ENCODE data around the gene GSX1.
"Not testable (repeated sequence)": the region's sequence is repeated elsewhere in the genome, so short reads cannot be mapped to it uniquely, and the experiment has no call there.

Gene GSX1

GRCh38 chr13:27792393-27793218 is at the start of gene GSX1:
GSX1 (plus strand) TSS chr13:27792483; CDS start chr13:27792691, 208 bp downstream.
- no peak for DNase-seq

DNA sequence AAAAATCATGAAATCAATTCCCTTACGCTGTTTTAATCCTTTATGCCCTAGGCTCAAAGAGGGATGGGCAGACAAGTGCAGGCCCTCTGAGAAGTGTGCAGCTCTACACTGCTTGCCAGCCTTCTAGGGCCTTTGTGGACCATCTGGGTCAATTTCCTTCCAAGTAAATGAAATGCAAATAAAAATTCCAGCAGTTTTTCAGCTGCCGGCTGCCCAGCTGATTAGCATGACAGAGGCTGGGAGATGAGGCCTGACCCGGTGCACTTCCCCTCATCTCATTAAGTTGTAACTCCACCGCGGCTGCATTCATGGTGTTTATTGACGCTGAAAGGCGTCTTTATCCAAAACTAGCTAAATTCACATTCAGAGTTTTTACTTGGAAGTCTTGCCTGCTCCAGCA is 47.5 kb upstream of the GSX1 start:
- DNase-seq = no peak

DNA sequence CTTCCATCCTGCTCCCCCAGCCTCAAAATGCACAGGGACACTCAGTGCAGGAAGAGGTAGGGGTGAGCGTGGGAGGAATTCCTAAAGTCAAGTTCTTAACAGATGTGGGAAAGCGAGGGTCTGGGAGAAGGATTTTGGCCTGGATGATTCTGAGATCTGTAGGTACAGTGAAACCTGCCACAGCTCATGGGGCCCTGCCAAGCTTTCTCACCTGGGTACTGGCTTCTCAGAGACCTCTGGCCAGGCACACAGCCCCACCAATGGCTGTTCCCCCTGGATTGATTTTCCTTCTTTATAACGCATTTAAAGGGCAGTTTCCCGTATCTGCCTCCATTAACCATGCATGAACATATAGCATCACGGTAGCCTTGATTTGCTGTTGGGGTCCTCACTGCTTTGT is 47.0 kb upstream of the GSX1 start:
- DNase-seq = no peak

GRCh38 chr13:27748143-27748542 is 44.1 kb upstream of the GSX1 start:
- DNase-seq = not testable (repeated sequence)

DNA sequence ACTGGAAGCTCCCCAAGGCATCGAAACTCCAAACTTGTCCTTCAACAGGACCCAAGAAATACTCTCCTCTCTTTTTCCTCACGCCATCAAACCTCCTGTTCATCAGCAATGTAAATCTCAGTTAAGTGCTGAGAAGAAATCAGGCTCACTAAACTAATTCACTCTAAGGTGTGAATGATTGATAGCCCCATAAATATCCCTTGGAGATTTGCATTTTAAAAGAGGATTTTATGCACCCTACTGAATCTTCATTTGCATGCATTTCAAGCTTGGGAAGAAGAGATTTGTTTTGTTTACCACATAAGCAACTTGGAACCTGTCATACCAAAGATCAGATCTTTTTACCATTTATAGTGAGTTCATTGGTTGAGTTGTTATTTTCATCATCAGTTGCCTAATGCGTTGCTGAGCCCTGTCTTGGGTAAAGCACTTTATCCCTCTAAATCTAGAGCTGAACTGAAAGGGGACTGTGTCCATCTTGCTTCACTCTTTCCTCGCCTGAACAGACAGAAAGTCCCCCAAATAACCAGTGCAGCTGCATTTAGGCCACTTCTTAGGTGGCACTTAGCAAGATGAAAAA is 40.2 kb upstream of the GSX1 start:
- DNase-seq = no peak

GRCh38 chr13:27765650-27766049 is 26.6 kb upstream of the GSX1 start:
- no peak for DNase-seq

DNA sequence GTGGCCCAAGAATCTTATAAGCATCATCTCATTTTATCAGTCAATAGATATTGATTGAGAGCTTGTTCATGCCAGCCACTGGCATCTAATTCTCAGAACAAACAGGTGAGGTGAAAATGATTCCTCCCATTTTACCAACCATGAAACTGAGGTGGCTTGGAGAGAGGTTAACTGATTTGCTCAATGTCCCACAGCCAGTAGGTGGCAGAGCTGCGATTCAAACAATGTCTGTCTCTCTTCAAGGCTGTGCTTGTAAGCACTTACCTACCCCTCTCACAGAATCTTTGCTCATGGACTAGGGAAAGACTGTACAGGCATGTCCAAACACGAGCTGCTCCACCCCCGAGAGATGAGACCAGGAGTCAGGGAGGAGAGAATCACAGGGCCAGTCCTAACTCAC is 21.5 kb upstream of the GSX1 start:
- no peak for DNase-seq

GRCh38 chr13:27772651-27773425 is 19.4 kb upstream of the GSX1 start:
- no peak for DNase-seq

DNA sequence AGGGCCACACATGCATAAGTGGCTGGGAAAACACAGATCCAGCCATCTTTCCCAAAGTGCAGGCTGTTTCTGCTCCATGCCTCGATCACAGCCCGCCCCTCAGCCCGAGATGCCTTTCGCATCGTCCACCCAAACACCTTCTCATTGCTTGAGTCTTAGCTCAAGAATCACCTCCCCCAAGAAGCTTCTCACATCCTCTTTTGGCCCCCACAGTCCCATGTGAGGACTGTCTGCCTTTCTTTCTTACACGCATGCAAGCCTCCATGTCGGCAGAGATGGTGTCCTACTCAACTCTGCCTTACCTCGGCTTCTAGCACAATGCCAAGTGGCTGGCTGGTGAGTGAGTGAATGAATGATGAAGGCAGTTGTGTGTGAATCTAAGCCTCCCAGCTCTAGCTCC is 18.1 kb upstream of the GSX1 start:
- no peak for DNase-seq

DNA sequence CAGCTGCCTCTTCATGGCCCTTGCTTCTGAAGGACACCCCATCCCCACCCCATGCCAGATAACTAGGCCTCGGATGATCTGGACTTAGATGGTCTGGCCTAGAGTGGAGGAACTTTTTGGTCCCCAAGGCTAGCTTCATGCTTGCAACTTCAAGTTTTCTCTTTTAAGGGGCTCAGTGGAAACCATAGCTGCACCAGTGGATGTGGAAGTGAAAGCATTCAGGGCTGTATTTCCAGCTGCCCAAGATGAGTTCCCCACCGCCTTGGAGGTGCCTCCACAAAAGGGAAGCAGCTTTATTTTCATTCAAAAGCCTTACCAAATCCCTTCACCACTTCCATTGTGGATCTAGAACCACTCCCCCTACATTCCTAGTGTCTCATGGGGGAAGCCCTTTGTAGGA is 17.6 kb upstream of the GSX1 start:
- DNase-seq = no peak

- DNase-seq = no peak
Measured at GRCh38 chr13:27775943-27776342, 16.3 kb upstream of the GSX1 start.

DNA sequence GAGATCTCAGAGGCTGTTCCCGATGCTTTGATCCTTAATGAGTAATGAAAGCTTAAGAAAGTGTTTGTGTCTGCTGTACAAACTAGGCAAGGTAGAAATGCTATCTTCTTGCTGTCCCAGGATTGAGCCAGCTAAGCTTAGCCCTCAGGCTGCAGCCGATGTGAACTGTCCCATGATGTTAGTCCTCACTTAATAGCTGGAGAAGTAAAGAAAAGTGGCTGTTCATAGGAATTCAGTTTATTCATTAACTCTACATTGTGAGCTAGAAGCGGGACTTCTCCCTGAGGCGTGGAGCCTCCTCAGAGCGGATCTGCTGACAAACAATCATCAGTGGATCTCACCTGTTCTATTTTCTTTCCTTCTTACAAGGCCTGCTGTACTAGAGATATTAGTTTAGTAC is 10.1 kb upstream of the GSX1 start:
- DNase-seq = no peak

GRCh38 chr13:27783111-27783510 is 9.2 kb upstream of the GSX1 start:
- DNase-seq = no peak

DNA sequence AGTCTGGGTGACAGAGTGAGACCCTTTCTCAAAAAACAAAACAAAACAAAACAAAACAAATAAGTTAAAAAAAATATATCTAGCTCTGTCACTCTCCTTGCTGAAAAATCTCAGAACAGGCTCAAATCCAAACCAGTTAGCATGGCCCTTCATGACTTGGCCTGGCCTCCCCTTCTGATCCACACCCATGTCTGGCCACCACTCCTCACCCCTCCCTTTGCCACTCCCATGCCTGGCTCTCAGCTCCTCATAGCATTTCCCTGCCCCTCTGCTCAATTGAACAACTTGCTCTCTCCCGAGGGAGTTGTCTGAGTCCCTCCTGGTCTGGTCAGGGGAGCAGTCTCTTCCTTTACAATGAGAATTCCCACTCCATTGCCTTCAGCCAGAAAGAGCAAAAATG is 4.0 kb upstream of the GSX1 start:
- DNase-seq = no peak

DNA sequence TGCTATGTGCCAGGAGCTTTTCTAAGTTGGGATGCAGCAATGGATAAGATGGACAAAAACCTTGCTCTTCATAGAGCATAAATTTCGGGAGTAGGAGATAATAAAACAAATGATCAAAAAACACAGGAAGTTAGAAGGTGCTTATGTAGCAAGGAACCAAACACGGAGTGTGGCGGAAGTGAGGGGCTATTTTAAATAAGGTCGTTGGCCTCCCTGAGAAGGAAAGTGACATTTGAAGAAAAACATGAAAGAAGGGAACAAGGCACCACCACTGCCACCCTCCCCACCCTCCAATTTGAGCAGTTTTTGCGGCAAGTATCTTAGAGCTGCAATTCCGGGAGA is 3.2 kb upstream of the GSX1 start:
- no peak for DNase-seq

DNA sequence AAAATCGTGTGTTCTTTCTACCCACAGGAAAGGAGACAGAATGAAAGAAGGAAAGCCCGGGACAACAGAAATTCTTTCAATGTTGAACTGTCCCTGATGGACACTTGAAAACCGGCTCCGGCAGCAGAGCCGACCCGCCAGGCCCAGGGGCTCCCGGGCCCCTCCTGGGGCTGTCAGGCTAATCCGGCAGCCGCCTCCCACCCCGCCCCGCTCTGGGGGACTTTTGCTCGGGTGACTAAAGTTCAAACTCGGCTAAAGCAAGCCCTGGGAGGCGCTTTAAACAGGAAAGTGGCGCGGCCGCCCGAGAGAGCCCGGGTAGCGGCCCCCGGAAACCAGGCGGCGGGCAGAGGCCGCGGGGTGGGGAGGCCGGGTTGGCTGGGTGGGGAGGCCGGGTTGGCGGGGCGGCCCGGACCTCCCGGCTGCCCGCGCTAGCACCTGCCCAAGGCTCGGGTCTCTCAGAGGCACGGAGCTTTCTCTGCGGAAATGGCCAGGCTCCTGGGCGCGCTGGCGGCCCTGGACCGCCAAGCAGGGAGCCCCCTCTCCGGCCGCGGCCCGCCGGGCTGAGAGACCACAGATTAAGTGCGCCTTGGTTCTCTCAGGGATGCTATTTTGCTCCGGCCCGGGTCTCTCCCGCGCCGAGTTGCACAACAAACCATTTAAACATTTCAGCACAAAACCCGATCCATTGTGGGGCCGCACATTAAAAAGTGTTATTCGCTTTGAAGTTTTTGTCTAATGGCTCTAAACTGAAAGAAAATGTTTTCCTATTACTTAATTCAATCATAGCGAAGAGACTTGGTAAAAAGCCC is 2.6 kb upstream of the GSX1 start:
- DNase-seq = no peak

- no peak for DNase-seq
Measured at GRCh38 chr13:27790523-27790922, 1.8 kb upstream of the GSX1 start.

- no peak for DNase-seq
Measured at GRCh38 chr13:27791146-27791900, 960 bp upstream of the GSX1 start.

DNA sequence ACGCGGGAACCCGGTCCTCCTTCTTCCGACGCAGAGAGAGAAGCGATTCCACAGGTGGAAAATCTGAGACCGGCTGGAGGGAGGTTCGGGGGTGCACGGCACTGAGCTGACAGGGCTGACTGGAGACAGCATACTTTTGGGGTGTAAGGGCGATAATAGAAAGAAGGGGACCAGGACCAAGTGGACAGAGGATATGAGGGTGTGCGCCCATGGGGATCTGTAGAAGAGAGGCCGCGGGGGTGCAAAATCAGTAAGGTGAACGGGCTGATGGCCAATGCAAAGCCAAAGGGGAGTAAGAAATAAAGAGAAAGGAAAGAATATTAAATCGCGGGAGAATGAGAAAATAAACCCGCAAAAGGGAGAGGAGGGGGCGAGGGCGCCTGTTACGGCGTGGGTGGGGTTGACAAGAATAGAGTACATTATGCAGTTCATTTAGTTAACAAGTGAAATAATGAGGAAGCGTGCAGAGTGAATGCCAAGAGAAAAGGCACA is 336 bp upstream of the GSX1 start:
- no peak for DNase-seq

GRCh38 chr13:27793507-27794367 is 1.5 kb downstream of the GSX1 start:
- DNase-seq = no peak

DNA sequence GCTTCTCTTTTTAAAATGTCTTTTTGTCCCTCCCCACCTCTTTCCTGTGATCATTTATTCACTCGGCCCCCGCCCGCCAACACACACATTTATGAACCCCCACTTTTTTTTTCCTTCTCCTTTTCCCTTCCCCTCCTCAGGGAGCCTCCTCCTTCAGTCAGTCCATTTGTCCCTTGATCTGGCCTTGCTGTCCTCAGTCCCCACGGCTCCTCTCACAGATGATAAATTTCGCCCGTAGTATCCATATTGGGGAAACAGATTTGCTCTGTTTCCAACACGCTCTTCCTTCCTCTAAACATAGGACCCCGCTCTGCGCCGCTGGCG is 2.0 kb downstream of the GSX1 start:
- DNase-seq = no peak

All from DMS79 (cell line).